GM12873 (cell line): ENCODE data around the gene NUP42.

Source experiments
- TF ChIP-seq, protein P1 (sequence below): IDR thresholded peaks from 2 replicates; pipeline ENCODE4 v1.5.1; 2012; ENCODE audit warnings: low read depth, mild to moderate bottlenecking, moderate library complexity, low read length, control low read depth; ENCODE audit not compliant: insufficient read depth; ENCODE audit errors: missing control alignments

NUP42 gene

DNA sequence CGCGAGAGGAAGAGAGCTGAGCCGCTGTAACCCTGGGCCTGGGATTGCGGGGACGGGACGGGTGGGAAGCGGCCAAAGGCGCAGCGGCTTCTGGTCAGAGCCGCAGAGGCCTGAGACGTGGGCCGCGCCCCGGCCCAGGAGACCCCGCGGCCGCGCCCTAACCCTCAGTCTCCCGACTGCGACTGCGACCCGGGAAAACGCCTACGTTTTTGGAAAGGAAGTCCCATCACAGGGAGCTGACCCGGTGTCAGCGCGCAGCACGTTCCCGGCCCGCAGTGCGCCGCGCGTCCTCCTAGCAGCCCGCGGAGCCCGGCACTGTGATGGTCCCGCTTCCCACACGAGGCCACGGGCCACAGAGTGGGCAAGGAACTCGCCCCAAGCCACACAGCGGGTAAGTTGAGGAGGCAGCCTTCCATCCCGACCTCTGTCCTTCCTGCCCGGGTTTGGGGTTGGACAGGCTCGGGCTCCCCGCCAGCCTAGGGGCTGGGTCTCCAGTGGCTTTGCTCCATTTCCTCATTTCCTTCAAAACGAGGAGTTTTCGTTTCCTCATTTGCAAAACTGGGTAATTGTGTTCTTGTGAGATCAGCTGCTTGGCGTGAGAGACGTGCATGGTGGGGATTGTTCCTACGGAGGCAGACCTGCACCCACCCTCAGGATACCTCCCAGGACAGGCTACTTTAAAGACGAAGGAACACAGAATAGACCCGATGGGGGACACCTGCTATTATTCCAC is 65.9 kb downstream of the NUP42 start:
- TF ChIP-seq, protein P1, sequence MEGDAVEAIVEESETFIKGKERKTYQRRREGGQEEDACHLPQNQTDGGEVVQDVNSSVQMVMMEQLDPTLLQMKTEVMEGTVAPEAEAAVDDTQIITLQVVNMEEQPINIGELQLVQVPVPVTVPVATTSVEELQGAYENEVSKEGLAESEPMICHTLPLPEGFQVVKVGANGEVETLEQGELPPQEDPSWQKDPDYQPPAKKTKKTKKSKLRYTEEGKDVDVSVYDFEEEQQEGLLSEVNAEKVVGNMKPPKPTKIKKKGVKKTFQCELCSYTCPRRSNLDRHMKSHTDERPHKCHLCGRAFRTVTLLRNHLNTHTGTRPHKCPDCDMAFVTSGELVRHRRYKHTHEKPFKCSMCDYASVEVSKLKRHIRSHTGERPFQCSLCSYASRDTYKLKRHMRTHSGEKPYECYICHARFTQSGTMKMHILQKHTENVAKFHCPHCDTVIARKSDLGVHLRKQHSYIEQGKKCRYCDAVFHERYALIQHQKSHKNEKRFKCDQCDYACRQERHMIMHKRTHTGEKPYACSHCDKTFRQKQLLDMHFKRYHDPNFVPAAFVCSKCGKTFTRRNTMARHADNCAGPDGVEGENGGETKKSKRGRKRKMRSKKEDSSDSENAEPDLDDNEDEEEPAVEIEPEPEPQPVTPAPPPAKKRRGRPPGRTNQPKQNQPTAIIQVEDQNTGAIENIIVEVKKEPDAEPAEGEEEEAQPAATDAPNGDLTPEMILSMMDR, result no peak

DNA sequence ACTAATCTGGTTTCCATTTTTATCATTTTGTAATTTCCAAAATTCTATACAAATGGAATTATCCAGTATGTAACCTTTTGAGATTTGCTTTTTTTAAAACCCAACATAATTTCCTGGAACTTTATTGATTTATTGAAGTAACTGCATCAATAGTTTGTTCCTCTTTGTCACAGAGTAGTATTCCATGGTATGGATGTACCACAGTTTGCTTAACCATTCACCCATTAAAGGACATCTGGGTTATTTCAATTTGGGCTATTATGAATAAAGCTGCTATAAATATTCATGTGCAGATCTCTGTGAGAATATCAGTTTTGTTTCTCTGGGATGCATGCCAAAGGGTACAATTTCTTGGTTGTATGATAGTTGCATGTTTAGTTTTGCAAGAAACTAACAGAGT is 67.6 kb downstream of the NUP42 start:
- TF ChIP-seq, protein P1, result no peak
